GM18502 (cell line): Measurements from ENCODE around the gene RPS6KL1.

ENCODE experiments used
- ATAC-seq: cut with Tn5 transposase; IDR thresholded peaks from one replicate; pipeline ENCODE4 v1.9.1; 2021; ENCODE audit warnings: mild to moderate bottlenecking; ENCODE audit not compliant: unreplicated experiment, poor library complexity

The RPS6KL1 gene

GRCh38 chr14:74863274-74863673 is 59.8 kb downstream of the RPS6KL1 start:
- ATAC-seq = no peak

DNA sequence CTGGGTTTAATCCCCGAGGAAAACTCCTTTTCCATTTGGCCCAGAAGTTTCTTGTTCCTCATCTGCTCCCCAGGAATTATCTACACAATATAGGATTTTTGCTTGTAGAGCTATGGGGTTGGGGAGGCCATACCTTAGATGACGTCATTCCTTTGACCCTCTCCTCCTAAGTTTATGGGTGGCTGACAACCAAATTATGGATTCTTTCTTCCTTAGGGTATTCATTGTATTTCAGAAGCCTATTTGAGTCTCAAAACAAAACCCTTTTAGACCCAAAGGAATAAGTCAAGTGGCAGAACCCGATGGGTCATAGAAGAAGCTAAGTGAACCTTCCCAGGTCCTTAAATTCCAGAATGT is 61.3 kb downstream of the RPS6KL1 start:
- no peak for ATAC-seq

DNA sequence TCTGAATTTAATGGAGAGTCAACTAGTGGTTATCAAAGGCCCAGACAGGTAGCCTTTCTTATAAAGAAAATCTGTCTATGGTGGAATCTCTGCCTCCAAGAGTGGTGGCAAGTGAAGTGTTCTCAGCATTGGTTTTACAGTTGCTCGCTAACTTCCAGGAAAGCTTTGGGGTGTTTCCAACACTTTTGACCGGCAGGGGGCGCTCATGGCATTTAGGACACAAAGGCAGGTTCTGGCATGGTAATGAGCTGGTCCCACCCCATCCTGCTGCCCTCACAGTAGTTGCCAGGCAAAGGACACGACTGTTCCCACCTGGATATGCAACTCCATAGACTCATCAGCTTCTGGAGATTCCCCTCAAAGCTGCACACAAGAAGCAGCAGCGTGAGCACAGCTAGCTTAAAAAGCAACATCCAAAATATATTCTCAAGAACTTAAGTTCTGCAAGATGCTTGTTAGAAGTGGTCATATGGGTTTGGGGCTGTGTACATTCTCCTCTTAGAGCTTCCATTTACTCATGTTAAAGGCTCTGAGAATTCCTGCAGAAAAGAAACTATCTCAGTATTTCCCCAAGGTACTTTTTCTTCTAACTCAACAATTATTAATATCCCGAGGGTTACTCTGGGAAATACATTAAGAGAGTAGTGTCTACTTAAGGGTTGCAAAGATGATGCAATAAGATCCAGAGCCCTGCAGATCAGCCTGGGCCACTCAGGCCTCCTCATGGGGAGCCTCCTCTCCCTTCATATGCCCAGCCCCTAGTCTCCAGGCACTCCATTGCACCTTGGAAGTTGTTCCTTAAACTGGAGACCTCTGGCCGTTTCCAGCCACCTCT is 61.9 kb downstream of the RPS6KL1 start:
- ATAC-seq = no peak

GRCh38 chr14:74859757-74860552 is 63.1 kb downstream of the RPS6KL1 start:
- ATAC-seq = no peak

DNA sequence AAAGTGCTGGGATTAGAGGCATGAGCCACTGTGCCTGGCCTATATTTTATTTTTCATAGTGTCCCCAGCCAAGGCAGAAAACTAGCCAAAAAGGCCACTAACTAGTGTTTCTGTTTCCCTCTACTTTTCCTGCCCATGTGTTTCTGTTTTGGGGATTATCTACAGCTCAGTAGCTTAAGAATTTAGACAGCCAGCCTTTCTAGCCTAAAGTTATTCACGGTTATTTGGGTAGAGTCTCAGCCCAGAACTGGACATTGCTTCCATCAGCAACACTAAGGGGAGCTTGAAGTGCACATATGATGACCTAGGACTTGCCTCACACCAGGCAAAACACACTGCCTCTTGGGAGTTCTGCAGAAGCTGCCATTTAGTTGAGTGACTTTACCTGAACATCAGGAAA is 65.0 kb downstream of the RPS6KL1 start:
- ATAC-seq = no peak

GRCh38 chr14:74856366-74856765 is 66.7 kb downstream of the RPS6KL1 start:
- ATAC-seq = no peak

GRCh38 chr14:74855945-74856344 is 67.1 kb downstream of the RPS6KL1 start:
- no peak for ATAC-seq

DNA sequence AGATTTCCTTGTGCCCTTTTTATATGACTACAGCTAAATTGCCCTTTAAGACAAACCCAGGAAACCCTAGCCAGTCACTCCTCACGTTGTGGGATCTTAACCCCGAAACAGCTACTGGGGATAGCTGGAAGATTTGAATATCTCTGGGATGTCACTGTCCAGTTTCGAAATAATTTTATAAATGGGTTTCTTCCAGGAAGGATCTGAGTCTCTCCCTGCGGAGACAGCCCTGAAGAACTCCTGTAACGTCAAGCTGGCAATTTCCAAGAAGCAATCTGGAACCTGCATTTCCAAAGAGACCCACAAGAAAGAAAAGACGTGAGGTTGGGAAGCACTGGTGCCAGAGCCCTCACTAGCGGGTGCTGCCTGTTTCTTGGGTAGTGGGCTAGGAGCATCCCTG is 68.0 kb downstream of the RPS6KL1 start:
- ATAC-seq = no peak
